Suprapubic skin (tissue), 4 donors: ENCODE data around the gene HYOU1. TPM values are rescaled to one million over a fixed set of nuclear protein-coding genes. Genes with fewer than 3 reads are reported as not detected.
A peak's percentile ranks its signal among the peaks of the same experiment; 100 is the strongest.
"Not testable (repeated sequence)": the region's sequence is repeated elsewhere in the genome, so short reads cannot be mapped to it uniquely, and the experiment has no call there.

ENCODE experiments used
- DNase-seq, 2 donors: peaks; one replicate each; pipeline ENCODE4 v3.0.0-alpha.2; 2019; ENCODE audit warnings: low spot score in 2 of 2
- H3K27ac ChIP-seq: fragments of 200-600 bp; sonication (generic); one replicate; pipeline ENCODE4 v1.5.1; 2019
- H3K27me3 ChIP-seq: fragments of 200-600 bp; sonication (generic); one replicate; pipeline ENCODE4 v1.5.1; 2019
- H3K36me3 ChIP-seq: fragments of 200-600 bp; sonication (generic); one replicate; pipeline ENCODE4 v1.5.1; 2019
- H3K4me1 ChIP-seq: fragments of 200-600 bp; sonication (generic); one replicate; pipeline ENCODE4 v1.5.1; 2019
- H3K4me3 ChIP-seq: fragments of 200-600 bp; sonication (generic); one replicate; pipeline ENCODE4 v1.5.1; 2019; ENCODE audit warnings: mild to moderate bottlenecking
- H3K9me3 ChIP-seq: fragments of 200-600 bp; sonication (generic); one replicate; pipeline ENCODE4 v1.5.1; 2019
- EP300 ChIP-seq: sonication (generic); formaldehyde crosslinking; IDR thresholded peaks from one replicate; pipeline ENCODE4 v1.6.1; 2017; ENCODE audit warnings: antibody characterized with exemption
- POLR2A ChIP-seq, 2 donors: fragments of 450-650 bp; IDR thresholded peaks; one replicate each; pipeline ENCODE4 v1.6.1; 2017; ENCODE audit warnings: antibody characterized with exemption in 2 of 2, mild to moderate bottlenecking in 2 of 2, moderate library complexity in 2 of 2
- POLR2AphosphoS5 ChIP-seq, 3 donors: sonication (generic); formaldehyde crosslinking; IDR thresholded peaks; one replicate each; pipeline ENCODE4 v1.6.1; 2017; ENCODE audit warnings: antibody characterized with exemption in 3 of 3
- WGBS: methylation state at CpG from one replicate; pipeline ENCODE4 v1.1.5; 2018; 5-methylcytosine and 5-hydroxymethylcytosine counted together
- total RNA-seq, 4 donors: library from RNA; depleted of rRNA; stranded (reverse); fragments of >200 nt; gene quantifications; one replicate each; pipeline ENCODE4 v1.1.0, GENCODE V29; 2016
- TF ChIP-seq, protein P1 (sequence below), 2 donors: fragments of 200-600 bp in 1 of 2; fragments of 450-650 bp in 1 of 2; sonication (generic) in 1 of 2; IDR thresholded peaks; one replicate each; pipeline ENCODE4 v1.5.1; 2016 to 2019; ENCODE audit warnings: antibody characterized with exemption in 2 of 2, mild to moderate bottlenecking in 1 of 2, moderate library complexity in 1 of 2

HYOU1 gene
- total RNA-seq, 4 donors from 2014 or later: 26.2 to 50.7 (median 46.2) TPM

DNA sequence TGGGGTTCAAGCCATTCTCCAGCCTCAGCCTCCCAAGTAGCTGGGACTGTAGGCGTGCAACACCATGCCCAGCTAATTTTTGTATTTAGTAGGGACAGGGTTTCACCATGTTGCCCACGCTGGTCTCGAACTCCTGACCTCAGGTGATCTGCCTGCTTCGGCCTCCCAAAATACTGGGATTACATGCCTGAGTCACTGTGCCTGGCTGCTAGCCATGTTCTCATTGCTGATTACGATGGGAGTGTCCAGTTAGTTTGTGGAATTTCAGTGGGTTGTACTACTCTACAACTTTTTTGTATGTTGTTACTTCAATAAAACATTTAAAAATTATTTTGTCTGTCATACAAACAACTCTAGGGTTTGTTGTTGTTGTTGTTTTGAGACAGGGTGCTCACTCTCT is 5.8 kb upstream of the HYOU1 start:
- 48% methylated on average over 5 of the region's 5 CpGs for WGBS

DNA sequence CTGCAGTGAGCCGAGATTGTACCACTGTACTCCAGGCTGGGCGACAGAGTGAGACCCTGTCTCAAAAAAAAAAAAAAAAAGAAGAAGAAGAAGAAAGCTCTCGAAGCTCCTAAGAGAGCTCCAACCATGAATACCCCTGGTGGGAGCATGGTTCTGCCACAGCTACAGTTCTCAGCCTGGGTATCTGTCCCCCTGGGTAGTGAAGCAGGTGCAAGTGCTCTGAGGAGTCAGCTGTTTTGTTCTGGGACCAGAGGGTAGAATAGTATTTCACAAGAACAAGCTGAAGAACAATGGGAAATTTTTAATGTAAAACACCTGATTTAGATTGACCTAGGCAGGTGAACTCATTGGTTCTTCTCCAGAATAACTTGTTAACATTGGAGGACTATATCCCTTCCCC is 4.3 kb upstream of the HYOU1 start:
- DNase-seq: no peak
- H3K4me1 ChIP-seq: peaks cover 21% of the 10 kb centered on the region
- TF ChIP-seq POLR2A (IDR thresholded peaks at IDR 0.05) (no peak), EP300 (no peak), POLR2AphosphoS5 (IDR thresholded peaks at IDR 0.05) (no peak)
- TF ChIP-seq, protein P1, sequence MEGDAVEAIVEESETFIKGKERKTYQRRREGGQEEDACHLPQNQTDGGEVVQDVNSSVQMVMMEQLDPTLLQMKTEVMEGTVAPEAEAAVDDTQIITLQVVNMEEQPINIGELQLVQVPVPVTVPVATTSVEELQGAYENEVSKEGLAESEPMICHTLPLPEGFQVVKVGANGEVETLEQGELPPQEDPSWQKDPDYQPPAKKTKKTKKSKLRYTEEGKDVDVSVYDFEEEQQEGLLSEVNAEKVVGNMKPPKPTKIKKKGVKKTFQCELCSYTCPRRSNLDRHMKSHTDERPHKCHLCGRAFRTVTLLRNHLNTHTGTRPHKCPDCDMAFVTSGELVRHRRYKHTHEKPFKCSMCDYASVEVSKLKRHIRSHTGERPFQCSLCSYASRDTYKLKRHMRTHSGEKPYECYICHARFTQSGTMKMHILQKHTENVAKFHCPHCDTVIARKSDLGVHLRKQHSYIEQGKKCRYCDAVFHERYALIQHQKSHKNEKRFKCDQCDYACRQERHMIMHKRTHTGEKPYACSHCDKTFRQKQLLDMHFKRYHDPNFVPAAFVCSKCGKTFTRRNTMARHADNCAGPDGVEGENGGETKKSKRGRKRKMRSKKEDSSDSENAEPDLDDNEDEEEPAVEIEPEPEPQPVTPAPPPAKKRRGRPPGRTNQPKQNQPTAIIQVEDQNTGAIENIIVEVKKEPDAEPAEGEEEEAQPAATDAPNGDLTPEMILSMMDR (IDR thresholded peaks at IDR 0.05): no peak
- no peak overlapping the region for H3K27ac ChIP-seq
- H3K36me3 ChIP-seq: no peaks in the 10 kb centered on the region
- WGBS: 96% methylated on average over 3 of the region's 3 CpGs
- H3K4me3 ChIP-seq: no peak overlapping the region
- no peaks in the 10 kb centered on the region for H3K9me3 ChIP-seq
- H3K27me3 ChIP-seq: no peaks in the 10 kb centered on the region

More for the DNA sequence above, 5.8 kb upstream of the HYOU1 start:
- no peak overlapping the region for H3K27ac ChIP-seq
- H3K9me3 ChIP-seq: no peaks in the 10 kb centered on the region
- no peak for TF ChIP-seq POLR2A (IDR thresholded peaks at IDR 0.05)
- TF ChIP-seq EP300: no peak
- TF ChIP-seq POLR2AphosphoS5 (IDR thresholded peaks at IDR 0.05): no peak
- TF ChIP-seq, protein P1 (IDR thresholded peaks at IDR 0.05): no peak
- peaks cover 25% of the 10 kb centered on the region for H3K4me1 ChIP-seq
- no peak for DNase-seq
- no peaks in the 10 kb centered on the region for H3K36me3 ChIP-seq
- no peak overlapping the region for H3K4me3 ChIP-seq
- H3K27me3 ChIP-seq: no peaks in the 10 kb centered on the region

DNA sequence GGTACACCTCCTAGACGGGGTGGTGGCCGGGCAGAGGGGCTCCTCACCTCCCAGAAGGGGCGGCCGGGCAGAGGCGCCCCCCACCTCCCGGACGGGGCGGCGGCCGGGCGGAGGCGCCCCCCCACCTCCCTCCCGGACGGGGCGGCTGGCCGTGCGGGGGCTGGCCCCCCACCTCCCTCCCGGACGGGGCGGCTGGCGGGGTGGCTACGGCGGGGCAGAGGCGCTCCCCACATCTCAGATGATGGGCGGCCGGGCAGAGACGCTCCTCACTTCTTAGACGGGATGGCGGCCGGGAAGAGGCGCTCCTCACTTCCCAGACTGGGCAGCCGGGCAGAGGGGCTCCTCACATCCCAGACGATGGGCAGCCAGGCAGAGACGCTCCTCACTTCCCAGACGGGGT is 2.1 kb upstream of the HYOU1 start:
- WGBS: 91% methylated on average over 4 of the region's 35 CpGs
- not testable (repeated sequence) for H3K9me3 ChIP-seq, H3K4me3 ChIP-seq, H3K27me3 ChIP-seq, DNase-seq, H3K36me3 ChIP-seq, H3K27ac ChIP-seq
- peaks cover 21% of the 10 kb centered on the region for H3K4me1 ChIP-seq

DNA sequence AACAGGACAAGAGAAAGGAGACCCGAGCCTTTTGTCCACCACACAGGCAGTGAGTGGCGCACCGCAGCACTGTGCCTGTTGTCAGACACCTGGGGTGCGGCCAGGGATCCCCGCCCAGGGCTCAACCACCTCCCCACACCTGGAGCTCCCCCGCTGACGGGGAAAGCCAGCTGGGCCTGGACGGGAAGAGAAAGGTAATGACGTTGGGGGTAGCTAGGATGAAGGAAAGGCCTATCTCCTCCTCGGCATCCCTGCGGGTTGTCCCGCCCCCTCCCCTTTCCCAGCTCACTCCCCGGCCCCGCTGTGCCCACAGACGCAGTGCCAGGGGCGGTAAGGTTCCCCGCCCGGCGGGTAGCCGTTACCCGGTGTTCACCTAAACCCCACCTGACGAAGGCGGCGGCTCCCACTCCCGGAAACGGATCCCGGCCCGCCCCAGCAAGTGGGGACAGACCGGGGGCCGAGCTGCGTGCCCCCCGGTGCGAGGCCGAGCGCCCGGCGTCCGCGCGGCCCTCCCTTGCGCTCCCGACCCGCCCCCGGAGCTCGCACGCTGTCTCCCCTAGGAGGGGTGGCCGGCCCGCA is 495 bp downstream of the HYOU1 start:
- no peaks in the 10 kb centered on the region for H3K9me3 ChIP-seq
- H3K4me3 ChIP-seq: peak overlapping the region; percentile 88
- no peaks in the 10 kb centered on the region for H3K27me3 ChIP-seq
- no peak for TF ChIP-seq POLR2A (IDR thresholded peaks at IDR 0.05)
- TF ChIP-seq POLR2AphosphoS5 (IDR thresholded peaks at IDR 0.05): no peak
- no peak for TF ChIP-seq EP300
- WGBS: 2% methylated on average over 10 of the region's 48 CpGs
- peak in 1 of 2 donors; percentile 75 for DNase-seq
- H3K27ac ChIP-seq: peak overlapping the region; percentile 83
- peaks cover 36% of the 10 kb centered on the region for H3K36me3 ChIP-seq
- H3K4me1 ChIP-seq: peaks cover 21% of the 10 kb centered on the region

DNA sequence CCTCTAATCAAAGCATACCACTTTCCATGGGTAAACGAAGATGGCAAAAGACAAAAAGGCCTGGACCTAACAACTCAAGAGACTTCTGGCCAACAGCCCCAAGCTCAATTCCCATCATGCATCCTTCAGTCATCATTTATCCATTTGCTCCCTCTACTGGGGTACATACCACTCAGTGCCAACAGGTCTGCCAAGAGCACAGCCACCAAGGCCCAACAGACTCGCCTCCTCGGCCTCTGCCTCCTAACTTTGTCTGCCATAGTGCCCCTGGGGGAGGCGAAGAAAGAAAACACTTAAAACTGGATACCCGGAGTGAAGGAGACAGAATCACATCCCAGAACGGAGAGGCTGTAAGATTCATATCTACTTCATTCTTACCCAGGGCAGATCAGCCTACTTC is 1.1 kb downstream of the HYOU1 start:
- H3K36me3 ChIP-seq: peaks cover 42% of the 10 kb centered on the region
- no peak for DNase-seq
- TF ChIP-seq POLR2A (IDR thresholded peaks at IDR 0.05) (no peak), POLR2AphosphoS5 (IDR thresholded peaks at IDR 0.05) (no peak), EP300 (no peak)
- TF ChIP-seq, protein P1 (IDR thresholded peaks at IDR 0.05): no peak
- H3K4me3 ChIP-seq: peak overlapping the region; percentile 88
- no peaks in the 10 kb centered on the region for H3K9me3 ChIP-seq
- H3K4me1 ChIP-seq: peaks cover 21% of the 10 kb centered on the region
- H3K27ac ChIP-seq: no peak overlapping the region
- no peaks in the 10 kb centered on the region for H3K27me3 ChIP-seq
- WGBS: 40% methylated on average over 6 of the region's 6 CpGs

DNA sequence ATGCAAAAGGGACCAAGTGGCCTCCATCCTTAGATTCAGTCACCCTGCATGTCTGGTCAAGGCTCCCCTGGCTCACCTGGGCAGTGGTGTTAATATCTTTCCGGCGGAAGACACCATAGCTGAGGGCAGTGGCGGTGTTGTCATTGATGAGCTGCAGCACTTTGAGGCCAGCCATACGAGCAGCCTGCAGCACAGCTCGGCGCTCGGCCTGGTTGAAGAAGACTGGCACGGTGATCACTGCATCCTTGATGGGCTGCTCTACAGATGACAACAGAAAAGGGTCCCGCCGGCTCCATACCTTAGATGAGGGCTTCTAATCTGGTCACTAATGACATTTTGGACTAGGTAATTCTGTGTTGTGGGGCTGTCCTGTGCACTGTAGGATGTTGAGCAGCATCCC is 2.6 kb downstream of the HYOU1 start:
- 100% methylated on average over 3 of the region's 10 CpGs for WGBS
- TF ChIP-seq EP300: no peak
- Histone ChIP-seq H3K27me3 (no peaks in the 10 kb centered on the region), H3K27ac (no peak overlapping the region), H3K9me3 (no peaks in the 10 kb centered on the region), H3K4me1 (peaks cover 21% of the 10 kb centered on the region), H3K36me3 (peaks cover 54% of the 10 kb centered on the region), H3K4me3 (no peak overlapping the region)
- DNase-seq: no peak
